HG02870 (cell line): ENCODE data around the gene SEMA3A.

Experiments used
- ATAC-seq: cut with Tn5 transposase; IDR thresholded peaks from one replicate; pipeline ENCODE4 v1.9.1; 2021; ENCODE audit warnings: mild to moderate bottlenecking, moderate library complexity; ENCODE audit not compliant: unreplicated experiment

SEMA3A gene

DNA sequence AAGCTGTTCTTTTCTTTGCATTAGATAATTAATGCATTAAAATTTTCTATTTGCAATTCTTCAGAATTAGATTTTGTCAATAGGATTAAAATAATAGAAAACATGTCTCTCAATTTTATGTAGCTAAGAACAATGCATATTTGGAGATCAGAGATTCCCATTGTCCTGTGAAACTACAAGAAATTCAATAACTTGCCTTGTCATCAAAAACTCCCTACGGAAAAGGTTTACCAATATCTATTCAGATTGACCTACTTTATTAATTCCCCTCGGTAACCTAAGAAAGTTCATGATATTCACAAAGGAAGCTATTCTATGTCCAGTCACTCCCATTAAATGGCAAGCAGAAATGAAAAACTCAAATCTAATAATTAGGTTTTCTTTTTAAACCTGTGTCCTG, 172.6 kb downstream of the SEMA3A start:
- no peak for ATAC-seq

DNA sequence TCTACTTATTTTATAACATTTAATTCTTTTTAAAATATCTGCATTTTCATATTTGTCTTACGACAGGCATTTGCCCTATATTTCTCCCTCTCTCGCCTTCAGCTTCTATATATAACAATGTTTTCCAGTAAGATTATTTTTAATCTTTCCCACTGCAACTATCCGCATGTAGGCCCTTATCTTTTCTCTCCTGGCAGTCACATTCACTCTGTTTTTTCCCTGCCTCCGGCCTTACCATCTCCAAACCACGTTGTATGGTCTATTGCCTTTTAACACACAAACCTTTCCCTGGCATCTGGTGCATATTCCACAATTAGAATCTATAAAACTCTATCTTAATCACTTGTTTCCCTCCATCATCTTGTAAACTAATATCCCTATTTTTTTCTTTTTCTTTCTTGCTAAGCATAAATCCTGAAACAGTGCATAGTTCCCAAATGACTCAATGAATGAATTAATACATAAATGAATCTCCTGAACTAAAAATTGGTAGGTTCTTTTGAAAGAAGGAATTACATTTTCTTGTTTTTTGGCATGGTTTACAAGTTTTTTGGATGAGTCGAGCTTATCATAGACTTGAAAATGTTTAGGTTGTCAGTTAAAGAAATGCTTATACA, 173.2 kb downstream of the SEMA3A start:
- no peak for ATAC-seq

DNA sequence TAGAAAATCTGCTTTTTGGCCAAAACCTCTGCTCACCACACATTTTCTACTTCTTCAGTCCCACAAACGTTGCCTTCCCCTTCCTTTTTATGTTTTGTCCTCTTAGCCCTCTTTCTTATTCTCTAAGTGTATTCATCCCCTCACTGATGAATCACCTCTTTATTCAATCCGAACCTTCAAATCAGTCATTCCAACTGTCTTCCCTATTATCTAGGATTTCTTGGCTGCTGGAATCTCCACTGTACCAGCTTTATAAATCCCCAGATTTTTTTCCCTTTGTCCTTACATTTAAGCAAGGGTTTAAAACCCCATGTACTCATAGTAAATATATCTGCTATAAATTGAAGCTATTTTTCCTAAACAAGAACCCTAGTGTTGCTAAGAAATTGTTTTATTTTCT, 176.9 kb downstream of the SEMA3A start:
- no peak for ATAC-seq

DNA sequence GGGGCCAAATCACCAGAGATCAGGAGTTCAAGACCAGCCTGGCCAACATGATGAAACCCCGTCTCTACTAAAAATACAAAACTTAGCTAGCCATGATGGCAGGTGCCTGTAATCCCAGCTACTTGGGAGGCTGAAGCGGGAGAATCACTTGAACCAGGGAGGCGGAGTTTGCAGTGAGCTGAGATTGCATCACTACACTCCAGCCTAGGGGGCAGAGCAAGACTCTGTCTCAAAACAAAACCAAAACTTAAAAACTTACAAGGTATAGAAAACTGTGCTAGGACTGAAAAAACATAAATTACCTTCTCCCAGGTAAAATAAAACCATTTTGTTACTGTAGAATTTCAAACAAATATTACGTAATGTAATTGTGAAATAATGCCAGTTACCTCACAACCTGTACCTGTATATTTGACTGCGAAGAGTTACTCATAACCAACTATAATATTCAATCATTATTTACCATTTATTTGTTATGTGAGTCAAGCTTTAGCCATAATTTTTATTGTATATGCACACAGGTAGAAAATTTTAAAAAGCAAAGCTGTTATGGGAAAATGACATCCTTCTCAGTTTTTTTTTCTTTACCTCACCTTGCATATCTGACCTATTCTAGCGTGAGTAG, 180.9 kb downstream of the SEMA3A start:
- ATAC-seq, result no peak

DNA sequence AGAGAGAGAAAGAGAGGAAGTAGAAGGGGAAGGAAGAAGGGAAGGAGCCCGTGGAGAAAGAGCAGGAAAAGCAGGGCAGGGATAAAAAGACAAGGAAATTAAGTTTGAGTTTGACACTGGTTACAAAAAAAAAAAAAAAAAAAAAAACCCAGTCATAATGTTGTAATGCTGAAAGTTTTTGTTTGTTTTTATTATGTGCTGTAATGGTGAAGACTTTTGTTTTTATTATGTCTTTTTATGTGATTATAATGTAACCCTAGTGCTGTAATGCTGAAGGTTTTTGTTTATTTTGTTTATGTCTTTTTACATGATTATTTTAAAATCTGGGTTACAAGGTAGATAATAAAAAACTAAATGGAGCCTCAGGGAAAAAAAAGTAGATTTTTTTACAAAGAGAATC, 184.8 kb downstream of the SEMA3A start:
- ATAC-seq, result no peak

DNA sequence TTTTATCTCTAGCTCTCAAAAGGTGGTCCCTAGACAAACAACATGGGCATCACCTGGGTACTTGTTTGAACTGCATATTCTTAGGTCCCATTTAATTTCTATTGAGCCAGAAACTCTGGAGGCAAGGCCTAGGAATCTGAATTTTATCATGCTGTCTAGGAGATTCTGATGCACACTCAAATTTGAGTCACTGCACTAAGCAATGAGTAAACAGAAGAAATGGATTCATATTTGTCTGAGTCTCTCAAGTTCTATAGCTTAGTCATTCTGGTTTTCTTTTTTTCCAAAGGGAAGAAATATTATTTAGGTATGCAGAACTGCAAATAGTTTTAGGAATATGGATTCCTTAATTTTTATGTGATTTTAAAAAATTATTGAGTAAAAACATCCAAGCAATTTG, 185.5 kb downstream of the SEMA3A start:
- ATAC-seq, result no peak

DNA sequence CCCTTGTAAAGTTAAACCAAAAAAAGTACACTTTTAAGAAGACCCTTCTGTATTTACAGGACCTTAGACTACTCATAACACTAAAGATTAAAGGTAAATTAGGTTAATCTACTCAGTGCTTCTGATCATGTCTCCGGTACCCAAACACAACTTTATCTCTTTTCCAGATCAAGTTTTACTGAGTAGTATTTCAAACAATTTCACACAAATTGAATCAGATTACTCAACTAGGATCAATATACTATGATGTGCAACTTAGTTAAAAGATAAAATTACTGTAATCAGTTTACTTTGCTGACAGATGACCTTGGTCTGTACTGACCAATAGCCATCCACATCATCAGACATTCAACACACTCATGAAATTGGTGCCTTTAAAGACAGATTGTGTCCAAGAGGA, 191.4 kb downstream of the SEMA3A start:
- ATAC-seq, result no peak

DNA sequence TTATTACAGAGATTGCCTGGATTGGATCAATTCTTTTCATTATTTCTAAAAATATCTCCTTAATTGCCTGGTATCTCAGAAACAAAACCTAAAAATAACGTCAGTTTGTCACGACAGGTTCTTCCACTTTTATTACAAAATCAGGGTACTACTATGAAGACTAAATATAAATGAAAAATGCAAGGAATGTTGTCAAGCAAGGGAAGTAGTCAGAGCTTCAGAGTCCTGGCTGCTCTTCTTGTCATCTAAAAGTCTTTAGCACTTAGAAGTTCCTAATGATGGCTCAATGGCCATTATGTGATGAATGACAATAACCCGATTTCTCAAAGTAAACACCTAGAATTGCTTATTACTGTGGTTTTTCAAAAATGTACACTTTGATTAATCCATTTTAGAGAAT, 192.2 kb downstream of the SEMA3A start:
- ATAC-seq, result no peak

DNA sequence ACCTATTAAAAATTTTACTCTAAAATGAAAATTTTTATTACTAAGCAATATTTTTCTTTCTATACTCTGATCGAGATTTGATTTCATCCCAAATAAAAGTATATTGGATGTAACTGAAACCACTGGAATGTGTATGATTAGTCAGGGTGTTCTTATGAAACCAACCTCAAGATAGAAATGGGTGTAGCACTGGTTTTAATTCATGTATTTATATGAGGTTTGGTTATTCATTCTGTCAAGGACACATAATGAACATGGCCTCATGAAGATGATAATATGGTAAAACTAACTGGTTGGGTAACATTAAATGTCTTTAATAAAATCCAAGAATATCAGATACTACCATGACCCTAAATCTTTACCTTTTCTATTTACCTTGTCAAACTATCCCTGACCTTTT, 197.7 kb downstream of the SEMA3A start:
- ATAC-seq, result no peak

DNA sequence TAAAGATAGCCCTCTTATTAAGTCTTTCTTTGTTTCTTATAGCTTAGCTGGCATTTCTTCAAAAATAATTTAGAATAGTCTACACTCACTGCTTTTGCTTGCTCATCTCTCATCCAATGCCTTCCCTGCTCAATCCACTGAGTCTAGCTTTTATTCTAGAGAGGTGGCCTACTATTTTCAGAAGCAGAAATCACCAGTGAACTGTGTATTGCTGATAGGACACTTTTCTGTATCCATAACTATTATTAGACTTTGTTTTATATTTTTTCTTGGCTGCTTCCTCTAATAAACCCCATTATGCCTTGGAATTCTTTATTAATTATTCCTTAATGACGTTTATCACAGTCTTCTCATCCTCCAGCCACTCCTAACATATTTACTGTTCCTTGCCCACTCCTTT, 206.8 kb downstream of the SEMA3A start:
- ATAC-seq, result no peak

DNA sequence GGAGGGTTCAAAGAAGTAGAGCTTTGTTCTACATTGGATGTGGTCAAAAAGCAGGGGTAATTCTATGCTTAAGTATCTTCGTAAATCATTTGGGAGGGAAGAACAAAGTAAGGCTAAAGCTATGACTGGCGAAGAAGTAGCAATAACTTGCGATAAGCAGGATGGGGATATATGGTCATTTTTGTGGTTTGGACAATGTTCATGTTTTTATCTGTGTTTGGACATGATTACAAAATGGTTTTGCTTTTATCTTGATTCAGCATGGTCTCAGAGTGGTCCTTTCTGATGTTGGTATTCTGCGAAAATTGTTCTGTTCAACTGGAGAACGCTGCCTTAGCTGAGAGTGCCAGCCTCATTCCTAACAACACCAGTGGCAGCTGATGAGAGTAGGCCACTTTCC, 208.8 kb downstream of the SEMA3A start:
- ATAC-seq, result no peak

DNA sequence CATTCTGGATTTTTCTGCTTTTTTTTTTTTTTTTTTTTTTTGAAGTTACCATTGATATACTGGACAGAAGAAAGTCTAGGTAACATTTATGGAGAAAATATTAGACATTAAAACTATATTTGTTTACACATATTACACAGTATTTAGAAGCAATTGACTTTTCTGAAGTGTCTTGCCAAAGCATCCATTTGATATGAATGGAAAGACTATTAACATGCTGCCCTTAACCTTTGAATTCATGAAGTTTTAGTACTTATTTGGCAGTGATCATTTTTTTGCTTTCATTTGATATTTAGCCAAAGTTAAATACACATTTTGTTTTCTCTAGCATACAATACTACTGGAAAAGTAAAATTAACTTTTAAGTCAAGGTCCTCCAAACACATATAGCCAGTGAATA, 210.0 kb downstream of the SEMA3A start:
- ATAC-seq, result no peak

DNA sequence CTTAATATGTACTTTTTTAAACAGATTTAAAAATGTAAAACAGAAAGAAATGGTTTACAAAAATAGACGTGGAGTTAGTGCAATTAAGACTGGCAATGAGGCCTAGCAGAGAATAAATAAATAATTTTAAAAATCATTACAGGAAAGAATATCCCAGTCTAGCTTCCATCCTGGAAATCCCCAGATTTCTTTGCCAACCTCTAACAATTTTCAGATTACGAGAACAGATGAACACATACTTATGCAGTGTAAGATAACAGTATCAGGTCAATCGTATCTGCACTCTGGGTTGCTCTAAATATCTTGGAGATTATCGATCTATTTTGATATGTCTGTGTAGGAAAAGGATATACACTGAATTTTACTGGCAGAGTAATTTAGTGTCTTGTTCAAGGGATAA, 210.5 kb downstream of the SEMA3A start:
- no peak for ATAC-seq

DNA sequence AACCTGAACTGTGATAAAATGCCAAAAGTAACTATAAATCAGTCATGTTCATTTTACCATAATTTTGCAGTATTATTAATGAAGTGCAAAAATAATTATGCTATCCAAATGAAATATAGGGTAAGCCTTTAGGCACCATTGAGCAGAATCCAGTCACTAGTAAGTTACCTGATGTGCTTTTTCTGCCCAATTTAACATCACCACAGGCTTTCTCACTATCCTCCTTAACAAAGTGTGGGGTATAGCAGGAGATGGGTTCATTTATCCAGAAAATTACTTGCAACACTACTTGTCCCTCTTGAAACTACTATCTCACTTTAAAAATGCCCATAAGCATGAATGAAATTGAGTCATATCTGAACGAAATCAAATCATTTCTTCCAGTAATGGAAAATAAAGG, 211.0 kb downstream of the SEMA3A start:
- no peak for ATAC-seq

DNA sequence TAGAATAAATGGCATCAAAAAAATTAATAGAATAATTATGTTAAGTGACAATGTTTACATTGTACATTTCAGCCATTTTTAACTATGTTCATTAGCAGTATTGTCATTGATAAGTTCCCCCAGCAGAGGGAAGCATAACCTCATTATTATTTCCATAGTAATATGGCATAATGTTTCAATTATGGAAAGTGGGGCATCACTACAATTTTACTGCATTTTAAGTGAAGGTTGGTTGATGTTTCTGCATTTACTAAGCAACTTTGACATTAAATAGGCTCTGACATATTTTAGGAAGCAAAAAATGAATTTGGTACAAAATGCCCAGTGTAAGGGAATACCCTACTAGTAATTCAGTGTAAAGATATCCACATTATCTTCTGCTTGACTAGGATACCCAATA, 218.3 kb downstream of the SEMA3A start:
- peak; percentile 78 for ATAC-seq

DNA sequence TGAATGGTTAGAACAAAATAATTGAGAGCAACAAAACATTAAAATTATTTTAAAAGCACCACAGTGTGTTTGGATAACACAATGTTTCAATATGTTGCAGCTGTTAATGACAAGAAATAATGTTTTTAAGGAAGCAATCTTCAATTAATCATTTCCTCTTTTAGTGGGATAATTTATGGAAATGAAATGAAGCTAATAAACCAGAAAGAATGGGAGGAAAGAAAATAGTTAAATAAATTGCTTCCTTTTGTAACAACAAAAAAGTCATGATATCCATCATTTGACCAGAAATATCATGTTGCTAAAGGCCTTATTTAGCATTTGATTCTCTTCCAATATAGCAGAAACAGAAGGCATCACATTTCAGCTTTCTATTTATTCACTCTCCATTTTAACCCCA, 224.5 kb downstream of the SEMA3A start:
- ATAC-seq, result no peak

DNA sequence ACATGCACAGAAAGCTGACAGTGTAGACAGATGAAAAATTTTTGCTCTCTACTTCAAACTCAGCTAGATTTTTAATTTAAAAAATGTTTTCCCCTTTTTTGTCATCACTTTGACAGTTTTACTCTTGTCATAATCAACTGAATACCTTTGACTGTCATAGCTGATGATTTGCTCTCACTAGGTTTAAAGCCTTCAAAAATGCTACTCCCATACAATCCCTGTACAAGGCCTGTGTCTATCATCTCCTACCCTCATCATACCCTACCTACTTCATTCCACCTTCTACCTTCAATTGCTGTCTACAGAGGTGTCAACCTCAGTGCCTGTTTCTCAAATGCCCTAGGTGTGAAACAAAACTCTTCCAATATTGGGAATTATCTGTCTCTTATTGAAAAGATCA, 230.3 kb downstream of the SEMA3A start:
- no peak for ATAC-seq

DNA sequence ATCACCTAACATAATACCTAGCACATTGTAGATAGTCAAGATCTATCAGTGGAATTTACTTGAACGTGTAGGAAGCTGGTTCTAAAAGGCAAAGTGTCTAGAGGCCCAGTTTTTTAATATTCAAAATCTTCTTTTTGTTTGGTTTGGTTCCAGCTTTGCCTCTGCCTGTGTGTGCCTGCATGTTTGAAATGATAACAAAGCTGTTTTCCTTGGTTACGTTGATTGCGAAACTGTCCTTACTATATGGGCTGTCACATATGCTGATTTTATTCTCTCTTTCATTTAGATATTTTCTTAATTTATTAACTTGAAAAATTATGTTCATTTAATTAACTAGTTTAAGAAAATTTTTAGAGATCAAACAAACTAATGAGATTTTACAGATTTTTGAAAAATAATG, 237.3 kb downstream of the SEMA3A start:
- no peak for ATAC-seq

DNA sequence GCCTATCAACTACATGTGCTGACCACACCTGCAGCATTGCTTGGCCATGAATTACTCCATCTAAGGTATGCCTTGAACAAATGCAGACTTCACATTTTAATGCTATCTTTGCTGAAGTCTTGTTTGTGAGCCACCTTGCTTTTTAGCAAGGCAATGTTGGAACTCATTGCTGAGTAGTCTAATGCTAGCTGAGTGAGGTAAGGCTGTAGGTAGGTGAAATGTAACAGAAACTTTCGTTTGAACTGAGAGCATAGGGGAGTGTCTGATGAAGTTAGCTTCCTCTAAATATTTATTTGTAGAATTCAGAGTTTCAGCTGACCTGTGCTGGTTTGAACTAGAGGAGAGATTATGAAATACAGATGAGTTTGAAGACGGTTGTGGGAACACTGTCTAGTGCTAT, 238.5 kb downstream of the SEMA3A start:
- no peak for ATAC-seq

DNA sequence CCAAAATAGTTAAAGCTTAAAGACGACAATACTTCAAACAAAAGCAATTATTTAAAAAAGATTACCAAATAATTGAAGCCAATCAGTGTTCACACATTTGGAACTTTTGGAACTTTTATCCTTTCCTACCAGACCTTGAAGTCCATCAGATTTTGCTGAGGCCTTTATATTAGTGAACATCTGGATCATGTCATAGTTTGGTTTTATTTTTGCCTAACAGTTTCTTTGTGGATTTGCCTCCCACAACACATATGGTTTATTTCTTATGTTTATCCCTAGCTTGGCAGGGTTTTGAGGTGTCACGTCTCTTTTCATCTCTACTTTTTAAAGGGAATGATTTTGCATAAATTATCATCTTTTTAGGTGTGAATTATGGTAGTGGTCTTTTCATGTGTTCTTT, 242.4 kb downstream of the SEMA3A start:
- no peak for ATAC-seq

DNA sequence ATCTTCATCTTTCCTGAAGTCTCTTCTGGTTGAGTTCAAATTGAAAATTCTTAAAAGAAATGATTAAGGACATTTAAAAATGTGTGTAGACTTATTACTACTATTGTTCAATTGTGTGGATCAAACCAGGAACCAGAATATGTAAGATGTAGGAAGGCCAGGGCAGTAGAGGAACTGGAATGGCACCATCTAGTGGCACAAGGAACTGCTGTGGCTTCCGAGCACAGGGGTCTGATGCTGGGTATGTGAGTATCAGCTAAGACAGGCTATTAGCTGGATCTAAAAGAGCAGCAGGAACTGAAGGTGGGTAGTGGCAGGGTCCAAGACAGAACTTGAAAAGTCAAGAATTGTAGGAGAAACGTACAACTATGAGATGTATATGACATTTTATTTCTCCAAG, 247.3 kb downstream of the SEMA3A start:
- no peak for ATAC-seq

DNA sequence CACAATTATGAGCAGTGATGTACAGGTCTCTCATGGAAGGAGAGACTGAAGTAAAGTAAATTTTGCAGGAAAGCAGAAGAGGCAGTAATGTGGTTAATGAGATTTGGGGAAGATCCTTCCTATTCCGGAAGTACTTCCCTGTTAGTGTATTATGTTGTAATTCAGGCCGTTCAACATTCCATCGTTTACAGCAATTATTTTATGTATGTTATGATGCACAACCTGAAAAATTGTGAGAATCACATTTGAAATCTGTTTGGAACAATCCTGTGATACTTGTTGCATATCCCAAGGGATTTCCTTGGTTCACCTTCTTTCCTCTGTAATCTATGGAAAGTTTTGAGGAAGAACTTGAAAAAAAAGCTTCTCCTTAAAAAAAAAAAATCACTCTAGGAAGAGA, 247.8 kb downstream of the SEMA3A start:
- no peak for ATAC-seq

DNA sequence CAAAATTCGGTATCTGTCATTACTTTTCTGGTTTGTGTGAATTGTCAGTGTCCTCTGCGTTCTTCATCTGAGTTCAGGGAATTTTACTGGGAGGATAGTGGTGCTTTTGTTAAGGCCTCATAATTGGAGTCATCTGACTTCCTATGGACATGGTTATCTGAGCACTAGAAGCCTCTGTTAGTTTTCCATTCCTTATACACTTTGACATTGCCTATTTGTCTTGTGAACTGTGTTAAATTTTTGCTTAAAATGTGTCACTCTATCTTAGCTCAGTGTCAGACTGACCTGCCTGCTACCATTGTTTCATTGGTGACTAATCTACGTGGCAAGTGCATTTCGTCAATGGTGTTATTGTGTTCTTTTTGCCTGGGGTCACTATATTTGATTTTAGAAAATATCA, 253.3 kb downstream of the SEMA3A start:
- ATAC-seq, result no peak
